GM19452 (cell line): Measurements from ENCODE around the gene ZBTB21.
"Not testable (repeated sequence)": the region's sequence is repeated elsewhere in the genome, so short reads cannot be mapped to it uniquely, and the experiment has no call there.

ENCODE experiments used
- ATAC-seq: cut with Tn5 transposase; IDR thresholded peaks from one replicate; pipeline ENCODE4 v1.9.1; 2021; ENCODE audit not compliant: unreplicated experiment

Gene ZBTB21

DNA sequence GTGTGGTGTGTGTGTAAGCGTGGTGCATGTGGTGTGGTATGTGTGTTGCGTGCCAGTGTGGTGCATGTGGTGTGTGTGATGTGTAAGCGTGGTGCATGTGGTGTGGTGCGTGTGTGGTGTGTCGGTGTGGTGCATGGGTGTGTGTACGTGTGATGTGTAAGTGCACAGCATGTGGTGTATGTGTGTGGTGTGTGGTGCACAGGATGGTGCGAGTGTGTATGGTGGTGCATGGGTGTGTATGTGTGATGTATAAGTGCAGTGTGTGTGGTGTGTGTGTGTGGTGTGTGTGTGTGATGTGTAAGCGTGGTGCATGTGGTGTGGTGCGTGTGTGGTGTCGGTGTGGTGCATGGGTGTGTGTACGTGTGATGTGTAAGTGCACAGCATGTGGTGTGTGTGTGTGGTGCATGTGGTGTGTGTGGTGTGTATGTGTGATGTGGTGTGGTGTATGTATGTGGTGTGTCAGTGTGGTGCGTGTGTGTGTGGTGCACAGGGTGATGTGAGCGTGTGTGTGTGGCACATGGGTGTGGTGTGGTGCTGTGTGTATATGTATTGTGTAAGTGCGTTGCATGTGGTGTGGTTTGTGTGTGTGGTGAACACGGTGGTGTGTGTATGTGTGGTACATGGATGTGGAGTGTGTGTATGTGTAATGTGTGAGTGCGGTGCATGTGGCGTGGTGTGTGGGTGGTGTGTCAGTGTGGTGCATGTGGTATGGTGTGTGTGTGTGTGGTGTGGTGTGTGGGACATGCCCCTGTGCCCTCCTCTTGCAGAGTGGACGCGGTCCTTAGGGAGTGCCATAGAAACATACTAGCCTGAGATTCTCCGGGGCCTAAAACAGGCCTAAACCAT lies 55.3 kb downstream of the ZBTB21 start:
- ATAC-seq: no peak

DNA sequence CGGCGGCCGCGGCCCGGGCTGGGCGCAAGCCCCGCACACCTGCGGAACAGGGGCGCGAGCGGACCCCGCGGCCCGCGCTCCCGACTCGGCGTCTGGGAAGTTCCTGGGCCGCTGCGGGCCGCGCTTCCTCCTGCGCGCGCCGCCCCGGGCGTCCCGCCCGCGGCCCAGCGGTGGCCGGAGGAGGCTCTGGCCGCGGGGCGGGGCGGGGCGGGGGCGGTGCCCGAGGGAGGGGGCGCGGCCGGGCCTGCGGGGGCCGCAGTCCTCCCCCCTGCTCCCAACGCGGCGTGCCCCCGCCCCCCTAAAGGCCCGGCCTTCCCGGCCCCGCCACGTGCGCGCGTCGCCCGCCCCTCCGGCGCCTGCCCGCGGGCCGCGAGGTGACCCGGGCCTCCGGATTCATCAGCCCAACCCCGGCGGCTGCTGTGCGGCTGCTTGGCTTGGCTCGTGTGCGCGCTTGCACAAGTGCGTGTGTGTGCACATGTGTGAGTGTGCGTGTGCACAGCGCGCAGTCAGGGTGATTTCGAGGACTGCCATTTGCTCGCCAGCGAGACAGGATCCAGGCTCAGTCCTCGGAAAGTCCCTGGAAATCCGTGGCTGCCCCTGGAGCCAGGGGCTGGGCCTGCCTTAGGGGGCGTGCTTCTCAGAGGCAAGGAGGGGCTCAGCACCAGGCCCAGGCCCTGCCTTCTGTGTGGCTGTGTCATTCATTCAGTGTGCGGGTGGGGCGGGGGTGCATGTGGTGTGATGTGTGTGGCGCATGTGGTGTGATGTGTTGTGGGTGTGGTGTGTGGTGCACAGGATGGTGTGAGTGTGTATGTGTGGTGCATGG lies 56.1 kb downstream of the ZBTB21 start, which contains the start of gene C2CD2:
Gene C2CD2 (minus strand): TSS at position 188 of the 823 bp plus-strand sequence. CDS start 370 bp downstream, outside the sequence.
- no peak for ATAC-seq

DNA sequence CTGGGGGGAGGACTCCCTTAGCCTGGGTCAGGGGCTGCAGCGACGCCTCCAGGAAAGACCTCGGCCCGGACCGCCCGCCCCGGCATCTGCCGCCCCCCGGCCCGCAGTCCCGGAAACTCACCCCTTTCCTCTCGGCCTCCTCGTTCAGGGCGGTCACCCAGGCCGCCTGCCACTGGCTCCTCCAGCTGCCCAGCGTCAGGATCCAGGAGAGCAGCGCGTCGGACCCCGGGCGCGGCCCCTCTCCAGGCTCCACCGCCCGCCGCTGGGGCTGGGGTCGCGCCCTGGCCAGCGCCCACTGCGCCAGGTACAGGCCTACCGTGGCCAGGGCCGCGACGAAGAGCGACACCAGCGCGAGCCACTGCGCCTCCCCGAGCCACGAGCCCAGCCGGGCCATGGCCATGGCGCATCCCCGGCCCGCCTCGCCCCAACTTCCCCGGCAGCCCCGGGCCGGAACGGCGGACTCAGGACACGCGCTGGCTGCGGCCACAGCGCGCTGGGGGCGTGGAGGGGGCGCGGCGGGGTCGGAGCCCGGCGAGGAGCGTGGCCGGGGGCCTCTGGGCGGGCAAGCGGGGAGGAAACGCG lies 56.8 kb downstream of the ZBTB21 start:
- no peak for ATAC-seq

DNA sequence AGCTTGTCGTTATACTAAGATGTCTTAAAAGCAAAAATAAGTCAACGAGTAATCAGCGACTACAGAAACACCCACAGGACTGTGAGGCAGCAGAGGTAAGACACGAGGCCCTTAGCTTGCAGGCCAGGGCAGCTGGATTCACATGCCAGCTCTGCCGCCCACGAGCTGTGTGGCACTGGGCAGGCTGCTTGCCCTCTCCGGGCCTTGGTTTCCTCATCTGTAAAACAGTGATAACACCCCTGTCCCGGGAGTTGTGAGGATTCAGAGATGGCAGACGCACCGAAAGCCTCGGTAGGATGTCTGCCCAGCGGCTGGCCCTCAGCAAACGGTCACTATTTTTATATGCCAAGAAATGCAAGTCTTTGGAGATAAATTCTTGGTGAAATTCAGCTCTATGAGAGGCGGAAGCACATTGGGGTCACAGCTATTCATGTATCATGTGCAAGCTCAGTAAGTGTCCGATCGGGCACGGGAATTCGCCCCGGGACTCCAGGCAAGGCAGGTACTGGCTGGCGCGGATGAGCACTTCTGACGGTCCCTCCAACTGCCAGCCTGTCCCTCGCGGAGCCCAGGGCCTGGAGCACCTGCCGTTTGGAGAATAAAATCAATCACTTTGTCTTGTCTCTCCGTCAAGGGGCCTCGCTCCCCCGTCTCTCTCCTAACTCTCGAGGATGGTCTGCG lies 57.5 kb downstream of the ZBTB21 start:
- no peak for ATAC-seq

DNA sequence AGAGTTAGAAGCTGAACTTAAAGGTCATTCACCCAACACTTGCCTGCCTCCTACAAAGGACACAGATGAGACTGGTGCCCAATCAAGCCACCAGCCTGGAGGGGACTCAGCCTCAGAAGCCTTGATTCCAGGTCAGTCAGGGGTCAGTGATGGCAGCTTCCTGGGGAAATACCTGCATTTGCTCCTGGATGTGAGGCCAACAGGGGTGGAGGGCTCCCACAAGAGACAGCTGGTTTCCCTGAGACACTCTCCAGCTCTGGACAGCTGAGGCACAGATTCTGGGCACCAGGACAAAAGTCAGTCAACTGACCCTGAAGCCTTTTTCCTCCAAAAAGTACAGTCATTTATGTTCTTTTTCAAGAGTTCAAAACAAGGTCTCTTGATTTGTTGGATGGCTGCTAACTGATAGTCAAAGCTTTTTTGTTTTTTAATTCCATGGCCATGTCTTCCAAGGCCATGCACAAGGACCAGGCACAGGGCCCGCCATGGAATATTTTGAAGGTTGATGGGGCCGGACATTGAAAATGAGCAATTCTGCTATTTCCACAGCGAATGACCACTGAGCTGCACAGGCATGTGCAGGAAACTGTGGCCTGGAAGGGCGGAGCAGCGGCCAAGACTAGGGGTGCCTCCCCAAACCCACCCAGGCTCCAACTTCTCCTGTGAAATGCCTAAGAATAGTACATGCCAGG lies 58.1 kb downstream of the ZBTB21 start:
- no peak for ATAC-seq

DNA sequence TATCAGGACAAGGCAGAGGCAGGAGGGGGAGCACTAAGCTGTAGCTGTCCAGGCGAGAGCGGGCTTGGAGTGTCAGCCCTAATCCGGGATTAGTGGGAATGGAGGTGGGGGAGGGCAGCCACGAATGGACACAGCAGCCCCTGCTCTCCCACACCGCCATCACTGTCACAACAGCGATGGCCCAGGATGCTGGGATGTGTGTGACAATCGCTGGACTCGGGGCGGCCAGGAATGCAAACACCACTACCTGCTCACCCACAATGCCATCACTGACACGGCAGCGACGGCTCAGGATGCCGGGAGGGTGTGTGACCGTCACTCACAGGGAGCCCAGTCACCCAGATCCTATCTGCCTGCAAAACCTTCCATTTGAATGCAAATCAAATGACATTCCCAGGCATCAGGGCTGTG lies 59.2 kb downstream of the ZBTB21 start:
- ATAC-seq: no peak

DNA sequence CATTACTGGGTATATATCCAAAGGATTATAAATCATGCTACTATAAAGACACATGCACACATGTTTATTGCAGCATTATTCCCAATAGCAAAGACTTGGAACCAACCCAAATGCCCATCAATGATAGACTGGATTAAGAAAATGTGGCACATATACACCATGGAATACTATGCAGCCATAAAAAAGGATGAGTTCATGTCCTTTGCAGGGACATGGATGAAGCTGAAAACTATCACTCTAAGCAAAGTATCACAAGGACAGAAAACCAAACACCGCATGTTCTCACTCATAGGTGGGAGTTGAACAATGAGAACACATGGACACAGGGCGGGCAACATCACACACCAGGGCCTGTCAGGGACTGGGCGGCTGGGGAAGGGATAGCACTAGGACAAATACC lies 60.5 kb downstream of the ZBTB21 start:
- ATAC-seq: not testable (repeated sequence)

DNA sequence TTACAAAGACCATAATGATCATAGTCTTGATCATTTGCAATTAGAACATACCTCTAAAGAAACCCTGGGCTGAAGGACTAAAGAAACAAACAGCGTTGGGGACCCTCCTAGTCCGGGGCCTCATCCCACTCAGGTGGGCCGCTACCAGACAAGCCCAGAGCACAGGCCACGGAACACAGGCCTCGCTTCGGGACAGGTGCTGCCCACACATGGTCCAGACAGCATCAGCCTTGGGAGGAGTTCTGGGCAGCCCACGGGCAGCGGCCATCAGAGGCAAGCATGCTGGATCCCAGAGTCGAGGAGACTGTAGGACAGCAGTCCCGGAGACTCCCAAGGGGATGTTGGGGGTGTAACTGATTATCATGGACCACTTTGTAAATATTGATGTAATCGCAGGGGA lies 61.3 kb downstream of the ZBTB21 start:
- no peak for ATAC-seq

DNA sequence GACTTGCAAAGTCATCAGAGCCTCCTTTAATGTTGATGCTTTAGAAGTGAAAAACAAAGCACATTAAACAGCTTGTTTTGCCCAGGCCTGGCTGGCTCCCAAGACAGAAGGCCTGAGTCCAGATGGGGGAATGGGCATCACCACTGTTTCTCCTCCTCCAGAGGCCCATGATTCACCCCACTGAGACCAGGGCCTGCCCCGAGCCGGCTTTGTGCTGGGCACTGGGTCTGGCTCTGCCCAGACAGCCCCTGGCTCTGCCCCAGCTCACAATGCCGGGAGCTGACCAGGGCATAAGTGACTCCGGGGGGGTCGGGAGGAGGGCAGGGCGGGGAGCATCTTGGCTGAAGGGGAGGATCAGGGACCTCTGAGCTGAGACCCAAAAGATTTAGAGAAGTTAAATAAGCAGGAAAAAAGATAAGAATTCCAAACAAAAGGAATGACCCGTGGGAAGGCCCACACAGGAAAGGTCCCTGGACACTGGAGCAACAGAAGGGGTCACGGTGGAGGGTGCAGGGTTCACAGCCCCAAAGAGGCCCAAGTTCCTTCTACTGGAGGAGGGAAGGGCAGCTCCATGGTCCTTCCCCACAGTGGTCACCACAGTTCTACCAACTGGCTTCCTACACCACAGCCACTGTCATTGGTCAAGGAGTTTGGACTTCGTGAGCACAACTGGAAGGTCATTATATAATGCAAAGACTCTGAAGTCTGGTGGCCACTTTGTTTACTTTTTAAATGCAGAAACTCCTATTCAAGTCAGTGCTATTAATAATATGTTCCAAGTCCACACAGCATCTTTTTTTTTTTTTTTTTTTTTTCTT lies 61.9 kb downstream of the ZBTB21 start:
- no peak for ATAC-seq

DNA sequence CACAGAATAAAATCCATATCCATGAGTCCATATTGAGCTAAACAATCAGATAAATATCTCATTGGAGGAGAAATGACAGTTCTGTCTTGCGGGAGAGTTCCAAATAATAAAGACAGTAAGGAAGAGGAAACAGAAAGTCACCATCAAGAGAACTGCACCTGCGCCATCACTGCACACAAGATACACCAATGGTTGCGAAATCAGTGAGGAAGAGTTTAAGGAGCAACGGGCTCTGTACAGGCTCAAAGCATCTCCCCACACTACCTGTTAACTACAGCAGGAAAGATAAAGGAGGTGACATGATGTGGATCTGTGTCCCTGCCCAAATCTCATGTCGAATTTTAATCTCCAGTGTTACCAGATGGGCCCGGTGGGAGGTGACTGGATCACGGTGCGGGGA lies 64.2 kb downstream of the ZBTB21 start:
- ATAC-seq: no peak

DNA sequence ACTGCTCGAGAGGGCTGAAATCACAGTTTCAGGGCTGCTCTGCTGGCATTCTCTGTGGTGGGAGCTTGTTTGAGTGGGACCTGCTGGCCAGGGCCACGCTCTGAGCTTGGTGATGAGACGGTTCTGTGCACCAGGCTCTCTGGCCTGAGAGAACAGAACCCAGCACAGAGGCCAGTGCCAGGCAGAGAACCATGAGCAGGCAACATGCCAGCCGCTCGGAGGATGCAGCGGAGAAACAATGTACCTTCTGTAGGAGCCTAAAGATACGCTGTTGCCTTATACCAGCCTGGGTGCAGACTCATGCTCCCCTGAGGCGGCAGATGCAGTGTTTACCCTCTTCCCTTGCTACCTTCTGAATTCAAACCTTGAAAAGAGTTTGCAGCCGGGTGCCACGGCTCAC lies 66.3 kb downstream of the ZBTB21 start:
- no peak for ATAC-seq

DNA sequence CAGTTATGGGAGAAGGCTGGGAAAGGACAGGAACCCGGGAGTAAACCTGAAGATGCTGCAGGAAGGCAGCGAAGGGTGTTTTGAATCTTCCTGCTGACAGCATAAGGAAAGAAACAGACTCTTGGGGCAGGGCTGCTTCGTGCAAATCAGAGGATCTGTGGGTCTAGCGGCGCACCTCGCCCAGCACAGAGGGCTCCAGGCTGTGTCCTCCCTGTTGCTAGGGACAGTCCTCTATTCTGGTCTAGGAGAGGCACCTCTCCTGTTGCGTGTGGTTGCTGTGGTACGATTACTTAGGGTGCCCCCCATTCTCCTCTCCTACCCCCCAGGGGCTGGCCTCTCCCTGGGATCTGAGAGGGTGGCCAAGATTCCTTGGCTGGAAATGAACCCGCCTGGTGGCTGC lies 67.7 kb downstream of the ZBTB21 start:
- no peak for ATAC-seq

DNA sequence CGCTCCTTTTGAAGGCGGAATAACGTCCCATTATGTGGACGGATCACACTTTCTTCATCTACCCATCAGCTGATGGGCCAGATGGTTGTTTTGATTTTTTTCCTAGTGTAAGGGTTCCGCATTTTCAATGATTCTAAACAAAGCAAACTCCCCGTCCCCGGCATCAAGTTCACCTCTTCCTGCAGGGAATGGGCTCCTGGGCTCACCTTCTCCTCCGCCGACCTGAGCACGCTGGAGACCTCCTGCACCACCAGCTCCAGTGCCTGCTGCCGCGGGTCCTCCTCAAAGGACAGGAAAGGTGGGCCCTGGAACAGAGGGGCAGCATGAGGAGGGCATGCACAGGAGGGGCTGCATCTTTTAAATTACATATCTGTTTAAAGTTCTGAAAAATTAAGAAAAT lies 68.2 kb downstream of the ZBTB21 start:
- ATAC-seq: no peak

DNA sequence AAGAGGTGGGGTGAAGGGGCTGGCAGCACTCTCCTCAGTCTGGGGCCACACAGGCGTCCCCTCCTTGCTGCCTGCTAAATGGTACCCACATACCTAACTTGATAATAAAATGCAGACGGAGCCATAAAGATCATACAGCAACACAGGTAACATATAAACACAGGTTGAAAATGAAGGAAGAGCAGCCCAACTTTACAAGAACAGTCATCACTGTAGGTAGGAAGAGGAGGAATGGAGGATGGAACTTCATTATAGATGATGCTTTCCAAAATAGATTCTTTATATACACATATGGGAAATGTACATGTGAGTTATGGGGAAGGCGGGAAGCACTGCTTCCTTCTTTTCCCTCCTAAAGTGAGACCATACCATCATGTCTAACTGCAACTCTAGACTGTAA lies 69.7 kb downstream of the ZBTB21 start:
- ATAC-seq: no peak

DNA sequence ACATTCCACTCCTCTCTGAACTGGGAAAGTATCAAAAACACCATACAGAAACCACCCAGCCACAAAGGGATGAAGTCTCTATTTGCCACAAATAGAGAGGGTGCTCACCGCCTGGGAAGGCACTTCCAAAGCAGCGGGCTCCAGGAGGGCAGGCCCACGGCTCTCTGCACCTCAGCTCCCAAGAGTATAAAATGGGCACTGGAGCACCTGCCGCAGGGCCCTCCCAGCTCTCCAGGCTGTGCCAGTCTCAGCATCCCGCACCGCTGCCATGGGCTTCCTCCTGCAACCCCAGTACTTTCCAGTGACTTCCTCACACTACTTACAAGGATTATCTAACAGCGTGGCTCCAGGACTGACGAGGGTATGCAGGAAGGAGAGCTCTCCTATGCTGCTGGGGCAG lies 70.8 kb downstream of the ZBTB21 start:
- no peak for ATAC-seq
